B cell (primary cell): Measurements from ENCODE around the gene KCNF1.

ENCODE experiments used
- CTCF ChIP-seq: fragments of 200-600 bp; IDR thresholded peaks from one replicate; pipeline ENCODE4 v1.8.0; 2022; ENCODE audit warnings: antibody characterized with exemption, mild to moderate bottlenecking
- EZH2 ChIP-seq: IDR thresholded peaks from 2 replicates; pipeline ENCODE4 v1.6.1; 2012; ENCODE audit warnings: borderline replicate concordance, low read depth, mild to moderate bottlenecking, moderate library complexity, low read length; ENCODE audit not compliant: insufficient read depth, poor library complexity, severe bottlenecking

- TF ChIP-seq CTCF: no peak
- TF ChIP-seq EZH2: no peak
Measured at GRCh38 chr2:10905862-10906143, 5.9 kb upstream of the KCNF1 start.
